Stimulated activated CD4-positive, alpha-beta T cell treated with anti-CD3 and anti-CD28 coated beads, TNF-alpha, amount 100 ng/mL, for 48 hours (primary cell): ENCODE data around the gene PNCK.
"Not testable (repeated sequence)": the region's sequence is repeated elsewhere in the genome, so short reads cannot be mapped to it uniquely, and the experiment has no call there.

Experiments
- DNase-seq, 3 donors: peaks; one replicate each; pipeline ENCODE4 v3.0.0-alpha.2; 2020; ENCODE audit warnings: low read depth in 3 of 3

The PNCK gene

DNA sequence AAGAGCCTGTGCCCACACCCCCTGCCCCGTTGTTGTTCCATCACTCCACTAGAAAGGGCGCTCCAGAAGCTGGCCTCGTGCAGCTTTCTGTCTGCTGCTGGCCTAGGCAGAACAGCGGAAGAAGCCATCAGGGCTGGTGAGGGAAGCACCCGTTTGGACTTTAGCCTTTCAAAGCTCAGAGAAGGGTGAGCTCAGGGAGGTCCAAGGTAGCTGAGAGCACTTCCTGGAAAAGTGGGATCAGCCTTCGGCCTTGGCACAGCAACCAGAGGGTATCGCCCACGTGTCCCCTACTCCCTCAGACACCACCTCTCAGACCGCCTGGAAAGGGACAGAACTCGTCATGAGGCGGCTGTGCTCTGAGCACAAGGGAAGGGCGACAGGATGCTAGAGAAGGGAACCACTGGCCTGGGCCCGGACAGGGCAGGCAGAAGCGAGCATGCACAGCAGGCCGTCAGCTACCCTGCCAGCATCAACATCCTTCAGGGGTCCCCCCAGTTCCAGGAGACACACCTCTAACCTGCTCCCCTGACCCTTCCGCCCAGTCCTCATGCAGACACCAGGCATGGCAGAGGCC, 25.7 kb upstream of the PNCK start:
- DNase-seq, result not testable (repeated sequence)

DNA sequence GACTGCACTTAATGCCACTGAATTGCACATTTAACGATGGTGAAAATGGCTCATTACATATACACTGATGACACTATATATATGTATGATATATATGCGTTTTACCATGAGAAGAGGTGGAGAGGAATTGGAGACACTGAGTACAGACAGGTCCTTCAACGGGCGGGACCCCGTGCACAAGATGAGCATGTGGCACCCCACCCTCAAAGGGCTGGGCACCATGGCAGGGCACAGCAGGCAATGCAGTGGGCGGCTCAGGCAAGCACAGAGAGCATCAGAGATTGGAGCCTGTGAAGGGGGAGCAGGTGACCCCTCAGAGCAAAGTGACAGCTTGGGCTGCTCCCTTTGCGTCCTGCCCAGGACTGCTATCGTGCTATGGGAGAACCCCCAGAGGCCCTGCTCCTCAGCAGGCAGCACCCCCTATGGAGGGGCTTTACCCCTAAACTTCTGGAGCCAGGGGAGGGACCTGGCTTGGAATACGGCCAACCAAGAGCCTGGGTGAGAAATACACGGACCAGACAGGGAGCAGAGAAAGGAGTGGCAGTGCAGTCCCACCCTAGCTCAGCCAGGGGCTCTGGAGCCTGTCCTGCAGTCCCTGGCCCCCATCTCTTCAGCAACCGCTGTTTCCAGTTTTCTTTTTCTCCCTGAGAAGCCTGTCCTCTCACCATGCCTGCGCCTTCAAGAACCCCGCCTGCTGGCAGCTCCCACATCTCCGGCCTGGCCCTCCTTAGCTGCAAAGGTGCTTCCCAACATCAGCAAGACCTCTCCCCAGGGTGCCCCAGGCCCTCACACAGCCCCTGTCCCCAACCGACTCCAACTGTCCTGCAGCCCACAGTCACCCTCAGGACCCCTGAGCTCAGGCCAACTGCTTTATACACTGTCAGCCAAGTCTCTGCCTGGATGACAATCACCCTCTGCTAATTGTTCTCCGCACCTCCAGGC, 24.6 kb upstream of the PNCK start:
- no peak for DNase-seq

DNA sequence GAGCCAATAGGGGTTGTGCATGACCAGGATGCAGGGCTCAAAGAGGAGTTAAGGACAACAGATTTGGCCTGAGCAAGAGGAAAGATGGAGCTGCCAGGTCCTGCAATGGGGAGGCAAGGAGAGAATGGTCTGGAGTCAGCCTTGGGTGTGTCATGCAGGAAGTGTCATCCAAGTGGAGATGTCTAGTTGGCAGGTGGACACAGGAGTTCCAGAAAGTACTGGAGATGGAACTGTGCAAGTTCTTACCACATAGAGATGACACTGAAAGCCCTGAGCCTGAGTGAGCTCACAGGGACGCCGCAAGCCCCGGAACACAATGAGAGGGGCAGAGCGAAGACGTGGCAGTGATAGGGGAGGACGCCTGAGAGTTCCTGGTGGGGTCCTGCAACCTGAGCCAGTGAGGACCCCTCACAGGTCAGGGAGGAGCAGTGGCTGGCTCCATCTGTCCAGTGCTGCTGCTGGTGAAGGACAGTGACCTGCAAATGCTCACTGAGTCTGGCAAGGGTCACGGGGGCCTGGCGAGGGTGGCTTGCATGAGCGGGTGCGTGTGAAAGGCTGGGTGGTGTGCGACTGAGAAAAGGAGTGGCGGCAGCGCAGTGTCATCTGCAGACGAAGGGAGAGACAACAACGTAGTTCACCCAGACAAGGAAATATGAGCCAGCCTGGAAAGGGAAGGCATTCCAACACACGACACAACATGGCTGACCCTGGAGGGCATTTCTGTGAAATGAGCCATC, 23.5 kb upstream of the PNCK start:
- DNase-seq, result not testable (repeated sequence)

DNA sequence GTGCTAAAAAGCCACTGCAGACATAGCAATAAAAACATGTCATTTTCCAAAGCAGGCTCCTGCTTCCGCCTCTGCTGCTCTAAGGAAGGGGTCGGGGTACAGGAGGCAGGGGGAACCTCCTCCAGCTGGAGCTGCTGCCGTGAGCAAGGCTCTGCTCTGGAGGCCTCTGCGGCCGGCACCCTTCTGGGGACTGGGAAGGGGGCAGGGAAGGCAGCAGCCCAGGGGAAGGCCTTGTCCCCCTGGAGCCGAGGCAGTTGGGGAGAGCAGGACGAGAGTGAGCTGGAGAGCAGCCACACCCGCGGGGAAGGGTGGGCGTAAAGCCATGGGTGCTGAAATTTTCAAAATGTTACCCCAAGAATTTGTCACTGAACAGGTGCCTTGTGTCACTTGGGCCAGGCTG, 22.9 kb upstream of the PNCK start:
- DNase-seq, result not testable (repeated sequence)

DNA sequence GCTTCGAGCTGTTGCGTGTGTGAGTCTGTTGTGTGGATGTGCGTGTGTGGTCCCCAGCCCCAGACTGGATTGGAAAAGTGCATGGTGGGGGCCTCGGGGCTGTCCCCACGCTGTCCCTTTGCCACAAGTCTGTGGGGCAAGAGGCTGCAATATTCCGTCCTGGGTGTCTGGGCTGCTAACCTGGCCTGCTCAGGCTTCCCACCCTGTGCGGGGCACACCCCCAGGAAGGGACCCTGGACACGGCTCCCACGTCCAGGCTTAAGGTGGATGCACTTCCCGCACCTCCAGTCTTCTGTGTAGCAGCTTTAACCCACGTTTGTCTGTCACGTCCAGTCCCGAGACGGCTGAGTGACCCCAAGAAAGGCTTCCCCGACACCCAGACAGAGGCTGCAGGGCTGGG, 22.5 kb upstream of the PNCK start:
- no peak for DNase-seq

DNA sequence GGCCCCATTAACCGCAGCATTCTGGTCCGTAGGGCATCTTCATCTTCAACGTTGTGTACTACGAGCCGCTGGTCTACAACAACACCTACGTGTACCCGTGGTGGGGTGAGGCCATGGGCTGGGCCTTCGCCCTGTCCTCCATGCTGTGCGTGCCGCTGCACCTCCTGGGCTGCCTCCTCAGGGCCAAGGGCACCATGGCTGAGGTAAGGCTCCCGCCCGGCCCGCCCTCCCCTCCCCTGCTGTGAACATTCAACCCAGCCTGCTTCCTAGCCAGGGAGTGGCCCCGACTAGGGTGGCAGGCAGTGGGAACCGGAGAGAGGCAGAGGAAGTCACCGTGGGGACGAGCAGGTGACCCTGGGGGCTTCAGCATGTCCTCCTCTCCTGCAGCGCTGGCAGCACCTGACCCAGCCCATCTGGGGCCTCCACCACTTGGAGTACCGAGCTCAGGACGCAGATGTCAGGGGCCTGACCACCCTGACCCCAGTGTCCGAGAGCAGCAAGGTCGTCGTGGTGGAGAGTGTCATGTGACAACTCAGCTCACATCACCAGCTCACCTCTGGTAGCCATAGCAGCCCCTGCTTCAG, 21.2 kb upstream of the PNCK start:
- DNase-seq, result no peak

DNA sequence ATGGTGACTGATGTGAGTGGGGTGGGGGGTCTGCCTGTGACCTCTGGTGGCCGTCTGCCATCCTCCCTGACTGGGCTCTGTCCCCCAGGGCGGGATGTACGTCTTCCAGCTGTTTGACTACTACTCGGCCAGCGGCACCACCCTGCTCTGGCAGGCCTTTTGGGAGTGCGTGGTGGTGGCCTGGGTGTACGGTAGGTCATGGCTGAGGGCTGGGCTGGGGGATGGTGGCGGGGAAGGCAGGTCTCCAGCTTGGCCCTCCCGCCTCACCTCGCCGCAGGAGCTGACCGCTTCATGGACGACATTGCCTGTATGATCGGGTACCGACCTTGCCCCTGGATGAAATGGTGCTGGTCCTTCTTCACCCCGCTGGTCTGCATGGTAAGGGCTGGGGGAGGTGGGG, 20.6 kb upstream of the PNCK start:
- not testable (repeated sequence) for DNase-seq

DNA sequence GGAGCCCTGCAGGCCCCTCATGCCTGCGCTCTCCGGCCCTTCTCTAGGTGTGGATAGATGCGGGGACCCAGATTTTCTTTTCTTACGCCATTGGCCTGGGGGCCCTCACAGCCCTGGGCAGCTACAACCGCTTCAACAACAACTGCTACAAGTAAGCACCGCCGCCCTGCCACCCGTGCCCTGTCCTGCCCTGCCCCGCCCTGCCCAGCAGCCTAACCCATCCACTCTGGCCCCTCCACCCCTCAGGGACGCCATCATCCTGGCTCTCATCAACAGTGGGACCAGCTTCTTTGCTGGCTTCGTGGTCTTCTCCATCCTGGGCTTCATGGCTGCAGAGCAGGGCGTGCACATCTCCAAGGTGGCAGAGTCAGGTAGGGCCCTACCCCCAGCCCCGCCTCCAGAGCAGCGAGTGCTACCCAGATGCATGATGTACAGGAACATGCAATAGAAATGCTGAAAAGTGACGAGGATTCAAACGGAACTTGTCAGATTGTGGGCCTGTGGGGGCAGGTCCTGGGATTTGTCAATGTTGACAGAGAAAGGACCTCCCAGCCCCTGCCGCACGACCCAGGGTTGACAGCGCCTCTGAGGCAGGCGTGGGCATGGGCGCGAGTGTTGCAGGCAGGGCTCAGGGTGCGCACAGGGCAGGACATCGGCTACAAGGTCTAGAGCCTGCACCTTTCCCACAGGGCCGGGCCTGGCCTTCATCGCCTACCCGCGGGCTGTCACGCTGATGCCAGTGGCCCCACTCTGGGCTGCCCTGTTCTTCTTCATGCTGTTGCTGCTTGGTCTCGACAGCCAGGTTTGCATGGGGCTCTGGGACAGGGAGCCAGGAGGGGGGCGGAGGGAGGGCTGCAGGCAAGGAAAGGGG, 19.8 kb upstream of the PNCK start:
- no peak for DNase-seq

DNA sequence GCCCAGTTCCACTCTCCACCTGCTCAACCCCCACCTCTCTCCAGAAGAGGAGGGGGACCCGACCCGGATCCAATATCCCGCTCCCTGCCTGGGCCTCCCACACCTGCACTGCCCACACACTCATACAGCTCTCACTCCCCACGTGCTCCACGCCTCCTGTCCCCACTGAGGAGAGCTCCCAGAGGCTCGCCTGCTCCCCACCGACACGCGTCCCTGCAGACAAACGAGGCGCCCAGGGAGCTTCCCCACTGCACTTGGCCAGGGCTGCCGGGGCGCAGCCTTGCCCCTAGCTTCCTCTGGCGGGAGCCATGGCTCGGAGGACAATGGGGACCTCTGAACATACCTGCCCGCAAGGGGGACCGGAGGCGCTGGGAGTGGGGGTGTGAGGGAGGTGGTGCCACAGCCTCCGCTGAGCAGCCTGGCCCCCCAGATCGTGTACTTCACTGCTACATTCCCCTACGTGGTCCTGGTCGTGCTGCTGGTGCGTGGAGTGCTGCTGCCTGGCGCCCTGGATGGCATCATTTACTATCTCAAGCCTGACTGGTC, 19.1 kb upstream of the PNCK start:
- DNase-seq, result no peak

DNA sequence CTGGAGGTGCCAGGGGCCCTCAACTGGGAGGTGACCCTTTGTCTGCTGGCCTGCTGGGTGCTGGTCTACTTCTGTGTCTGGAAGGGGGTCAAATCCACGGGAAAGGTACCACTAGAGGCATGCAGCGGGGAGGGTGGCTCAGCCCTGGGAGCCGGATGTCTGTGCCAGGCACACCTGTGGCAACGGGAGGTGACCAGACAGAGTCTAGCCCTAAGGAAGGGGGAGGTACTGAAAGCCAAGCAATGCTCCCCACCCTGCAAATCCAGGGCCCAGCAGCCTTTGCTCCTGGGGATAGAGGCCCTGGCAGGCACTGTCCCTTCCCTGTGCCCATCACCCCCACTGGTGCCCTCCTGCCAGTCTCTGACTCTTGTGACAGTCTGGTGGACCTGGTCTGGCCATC, 18.4 kb upstream of the PNCK start:
- DNase-seq, result no peak

DNA sequence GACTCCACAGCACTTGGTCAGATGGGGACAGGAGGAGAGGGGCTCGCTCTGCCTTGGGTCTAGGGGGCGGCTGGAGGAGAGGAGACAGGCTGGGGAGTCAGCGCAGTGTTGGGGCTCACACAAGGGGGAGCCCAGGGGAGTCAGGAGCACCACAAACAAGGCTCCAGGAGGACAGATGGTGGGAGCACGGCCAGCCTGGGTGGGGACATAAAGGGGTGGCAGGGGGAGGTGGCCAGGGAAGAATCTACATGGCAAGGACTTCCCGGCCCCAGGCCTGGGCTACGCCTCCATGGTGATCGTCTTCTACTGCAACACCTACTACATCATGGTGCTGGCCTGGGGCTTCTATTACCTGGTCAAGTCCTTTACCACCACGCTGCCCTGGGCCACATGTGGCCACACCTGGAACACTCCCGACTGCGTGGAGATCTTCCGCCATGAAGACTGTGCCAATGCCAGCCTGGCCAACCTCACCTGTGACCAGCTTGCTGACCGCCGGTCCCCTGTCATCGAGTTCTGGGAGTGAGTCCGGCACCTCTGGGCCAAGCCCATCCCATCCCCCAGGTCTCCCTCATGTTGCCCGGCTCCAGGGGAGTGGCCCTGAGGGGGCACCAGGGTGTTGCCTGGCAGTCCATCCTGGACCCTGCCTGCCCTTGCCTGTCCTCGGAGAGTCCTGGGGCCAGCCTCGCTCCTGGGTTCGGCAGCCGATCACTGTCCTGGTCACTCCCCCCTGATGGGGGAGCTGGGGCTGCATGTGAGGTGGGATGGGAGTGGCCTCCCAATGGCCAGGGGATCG, 17.6 kb upstream of the PNCK start:
- not testable (repeated sequence) for DNase-seq

DNA sequence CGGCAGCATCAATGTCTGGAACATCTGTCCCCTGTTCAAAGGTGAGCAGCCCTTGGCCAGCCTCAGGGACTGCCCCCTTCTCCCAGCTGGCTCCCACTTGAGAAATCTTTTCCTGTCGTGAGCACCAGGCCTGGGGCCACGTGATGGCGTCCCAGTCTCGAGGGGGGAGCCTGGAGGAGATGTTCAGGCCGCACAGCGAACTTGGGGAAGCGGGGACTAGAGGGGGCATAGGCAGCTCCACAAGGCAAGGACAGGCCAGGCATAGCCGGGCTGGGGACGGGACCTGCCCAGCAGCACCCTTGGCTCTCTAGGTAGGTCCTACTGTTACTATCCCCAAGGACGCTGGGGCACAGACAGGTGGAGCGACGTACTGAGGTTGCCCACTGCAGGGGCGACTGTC, 16.9 kb upstream of the PNCK start:
- DNase-seq, result no peak

DNA sequence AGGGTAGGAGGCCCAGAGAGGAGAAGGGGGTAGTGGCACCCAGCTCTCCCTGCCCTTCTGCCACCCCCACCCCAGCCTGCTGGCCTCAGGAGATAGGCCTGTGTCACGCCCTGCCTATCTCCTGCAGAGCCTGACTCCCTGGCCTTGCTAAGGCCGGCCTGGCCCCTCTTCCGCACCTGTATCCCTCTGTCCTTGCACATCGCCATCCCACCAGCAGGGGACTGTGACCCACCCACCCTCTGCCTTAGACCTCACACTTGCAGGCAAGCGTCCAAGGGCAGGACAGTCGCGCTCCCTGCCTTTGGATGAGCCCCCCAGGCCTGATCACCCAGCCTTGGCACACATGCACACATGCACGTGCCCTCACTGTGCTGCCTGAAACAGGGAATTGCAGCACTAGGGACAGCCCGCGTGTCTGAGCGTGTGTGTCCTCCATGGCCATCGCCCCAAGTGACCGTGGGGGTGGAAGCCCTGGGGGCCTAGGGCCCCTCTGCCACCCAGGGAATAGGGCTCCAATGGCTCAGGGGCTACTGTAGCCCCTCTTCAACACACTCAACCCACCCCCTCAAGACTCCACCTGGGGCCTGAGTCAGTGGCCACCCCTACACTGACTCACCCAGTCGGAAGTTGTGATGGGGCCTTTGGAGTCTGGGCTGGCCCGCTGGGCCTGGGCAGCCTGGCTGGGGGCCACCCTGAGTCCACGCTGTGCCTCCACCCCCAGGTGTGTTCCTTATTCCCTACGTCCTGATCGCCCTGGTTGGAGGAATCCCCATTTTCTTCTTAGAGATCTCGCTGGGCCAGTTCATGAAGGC, 16.2 kb upstream of the PNCK start:
- DNase-seq, result no peak

DNA sequence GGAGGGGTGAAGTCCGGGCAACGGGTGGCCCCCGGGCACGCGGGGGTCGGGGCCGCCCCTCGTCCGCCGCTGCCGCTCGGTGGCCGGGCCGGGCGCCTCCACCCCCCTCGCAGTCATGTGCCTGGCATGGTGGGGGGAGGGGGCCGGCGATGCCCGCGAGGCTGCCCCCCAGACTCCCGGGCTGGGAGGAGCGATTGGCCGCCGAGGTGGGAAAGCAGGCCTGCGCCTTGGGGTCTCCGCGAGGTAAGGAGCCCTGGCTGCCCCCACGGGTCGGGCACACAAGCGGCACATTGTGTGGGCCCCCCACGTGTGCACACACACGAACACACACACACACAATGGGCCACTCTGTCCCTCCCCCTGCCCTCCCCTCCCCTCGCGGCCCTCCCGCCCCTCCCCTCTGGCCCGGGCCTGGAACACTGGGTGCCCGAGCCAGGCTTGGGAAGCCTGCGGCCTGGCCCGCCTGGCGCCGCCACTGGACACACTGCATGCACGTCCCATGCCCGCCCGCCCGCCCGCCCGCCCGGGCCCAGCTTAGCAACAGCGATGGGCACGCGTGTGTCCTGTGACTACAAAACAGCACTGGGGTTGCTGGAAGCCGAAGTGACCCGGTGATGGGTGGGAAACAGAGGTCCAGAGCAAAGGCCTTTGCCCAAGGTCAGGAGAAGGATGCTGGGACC, 15.4 kb upstream of the PNCK start:
- DNase-seq, result no peak

DNA sequence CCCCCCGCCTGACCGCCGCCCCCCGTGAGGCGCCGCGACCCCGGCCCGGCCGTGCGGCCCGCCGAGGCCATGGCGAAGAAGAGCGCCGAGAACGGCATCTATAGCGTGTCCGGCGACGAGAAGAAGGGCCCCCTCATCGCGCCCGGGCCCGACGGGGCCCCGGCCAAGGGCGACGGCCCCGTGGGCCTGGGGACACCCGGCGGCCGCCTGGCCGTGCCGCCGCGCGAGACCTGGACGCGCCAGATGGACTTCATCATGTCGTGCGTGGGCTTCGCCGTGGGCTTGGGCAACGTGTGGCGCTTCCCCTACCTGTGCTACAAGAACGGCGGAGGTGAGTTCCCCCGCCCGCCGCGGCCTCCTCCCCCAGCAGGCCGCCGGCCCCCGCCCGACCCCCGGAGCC, 14.9 kb upstream of the PNCK start:
- DNase-seq, result no peak

DNA sequence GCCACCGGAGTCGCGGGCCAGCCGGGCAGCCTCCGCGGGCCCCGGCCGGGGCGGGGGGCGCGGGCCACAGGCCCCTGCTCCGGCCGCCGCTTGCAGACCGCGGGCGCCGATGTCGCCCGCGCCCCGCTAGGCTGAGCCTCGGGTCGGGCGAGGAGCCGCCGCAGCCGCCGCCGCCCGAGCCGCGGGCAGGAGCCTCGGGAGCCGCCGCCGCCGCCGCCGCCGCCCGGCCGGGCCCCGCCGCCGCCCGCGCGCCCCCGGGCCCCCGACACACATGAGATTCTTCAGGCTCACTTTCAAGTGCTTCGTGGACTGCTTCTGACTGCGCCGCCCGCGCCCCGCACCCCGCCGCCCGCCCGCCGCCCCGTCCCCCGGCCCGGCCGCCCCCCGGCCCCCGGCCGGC, 14.5 kb upstream of the PNCK start:
- DNase-seq, result no peak

DNA sequence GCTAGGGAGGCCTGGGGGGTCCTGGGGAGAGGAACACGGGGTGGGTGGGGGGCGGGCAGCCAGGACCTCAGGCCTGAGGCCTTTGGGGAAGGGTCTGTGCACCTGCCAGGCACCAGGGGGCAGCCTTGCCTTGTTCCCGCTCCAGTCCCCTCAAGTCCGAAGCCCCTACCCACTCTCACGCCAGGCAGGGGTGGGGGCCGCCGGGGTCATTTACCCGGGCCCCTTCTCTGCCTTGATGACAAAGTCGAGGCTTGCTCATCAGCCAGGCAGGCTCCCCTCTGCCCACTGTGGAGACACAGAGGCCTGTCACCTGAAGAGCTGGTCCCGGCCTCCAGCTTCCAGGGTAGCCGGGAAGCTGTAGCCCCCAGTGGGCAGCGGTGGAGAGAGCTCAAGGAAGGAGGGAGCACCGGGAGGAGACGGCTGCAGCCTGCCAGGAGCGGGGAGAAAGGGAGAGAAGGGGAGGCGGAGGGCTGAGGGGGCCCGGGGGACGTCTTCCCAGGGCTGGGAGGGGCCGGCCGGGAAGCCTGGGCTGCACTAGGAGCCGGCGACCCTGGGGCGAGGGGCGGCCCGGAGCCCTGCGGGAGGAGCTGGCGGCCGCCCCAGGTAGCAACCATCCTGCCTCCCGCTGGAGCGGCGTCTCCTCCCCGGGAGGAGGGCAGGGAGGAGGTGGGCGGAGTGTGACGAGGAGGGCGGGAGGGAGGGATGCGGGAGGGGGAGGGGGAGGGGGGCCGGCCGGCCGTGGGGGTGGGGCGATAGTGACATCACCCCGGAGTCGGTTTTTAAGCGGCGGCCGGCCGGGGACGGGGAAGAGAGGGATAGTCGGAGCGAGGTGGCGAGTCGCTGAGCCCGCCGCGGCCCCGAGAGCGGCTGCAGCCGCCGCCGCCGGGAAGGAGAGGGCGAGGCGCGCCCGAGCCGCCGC, 13.8 kb upstream of the PNCK start, which contains the start of gene SLC6A8:
Gene SLC6A8, plus strand, starts transcription at position 806 of the 919 bp plus-strand sequence. CDS start 649 bp downstream, outside the sequence.
- DNase-seq, result no peak

DNA sequence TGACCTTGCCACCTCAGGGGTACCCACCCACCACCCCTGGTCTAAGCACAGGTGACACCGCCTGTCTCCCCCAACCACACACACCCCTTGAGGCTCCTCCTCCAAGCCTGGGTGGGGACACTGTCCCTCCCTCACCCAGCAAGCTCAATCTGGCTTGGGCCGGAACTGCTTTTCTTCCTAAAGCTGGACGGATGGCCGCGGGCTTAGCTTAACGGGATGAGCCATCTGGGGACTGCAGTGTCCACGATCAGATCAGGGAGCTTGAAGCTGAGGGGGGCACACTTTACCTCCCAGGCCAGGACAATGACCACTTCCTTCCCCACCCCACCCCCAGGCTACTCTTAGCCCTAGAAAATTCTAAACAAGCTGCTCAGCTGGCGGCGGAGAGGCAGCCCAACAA, 13.1 kb upstream of the PNCK start:
- no peak for DNase-seq
